Esophagus muscularis mucosa (tissue), 4 donors: ENCODE results near the gene ENDOU. TPM values are rescaled to one million over a fixed set of nuclear protein-coding genes. Genes with fewer than 3 reads are reported as not detected.

Source experiments
- DNase-seq: peaks from one replicate; pipeline ENCODE4 v3.0.0-alpha.2; 2017; ENCODE audit errors: extremely low spot score
- H3K27ac ChIP-seq, 4 donors: fragments of 200-600 bp; sonication (generic); replicated peaks in 1 of 4; 1 replicate in 3 of 4; 2 replicates in 1 of 4; pipeline ENCODE4 v1.5.1; 2016 to 2019; ENCODE audit warnings: mild to moderate bottlenecking in 1 of 4
- H3K27me3 ChIP-seq, 4 donors: fragments of 200-600 bp; sonication (generic); one replicate each; pipeline versions ENCODE4 v1.5.1 to v1.6.0; 2016 to 2019
- H3K36me3 ChIP-seq, 4 donors: fragments of 200-600 bp; sonication (generic); one replicate each; pipeline ENCODE4 v1.5.1; 2016 to 2019
- H3K4me1 ChIP-seq, 4 donors: fragments of 200-600 bp; sonication (generic); one replicate each; pipeline ENCODE4 v1.5.1; 2016 to 2019
- H3K4me3 ChIP-seq, 4 donors: fragments of 200-600 bp; sonication (generic); 1 replicate in 2 of 4; 2 replicates in 2 of 4; pipeline ENCODE4 v1.5.1; 2016 to 2019; ENCODE audit warnings: mild to moderate bottlenecking in 4 of 4, moderate library complexity in 1 of 4
- H3K9me3 ChIP-seq, 4 donors: fragments of 200-600 bp; sonication (generic); 1 replicate in 3 of 4; 2 replicates in 1 of 4; pipeline ENCODE4 v1.5.1; 2016 to 2019
- CTCF ChIP-seq, 3 experiments: fragments of 200-600 bp in 2 of 3; fragments of 450-650 bp in 1 of 3; sonication (generic) in 2 of 3; IDR thresholded peaks; one replicate each; pipeline ENCODE4 v1.5.1; 2017 to 2019; ENCODE audit warnings: antibody characterized with exemption in 3 of 3, mild to moderate bottlenecking in 2 of 3, moderate library complexity in 1 of 3
- EP300 ChIP-seq: sonication (generic); formaldehyde crosslinking; IDR thresholded peaks from one replicate; pipeline ENCODE4 v1.6.1; 2017; ENCODE audit warnings: antibody characterized with exemption
- POLR2A ChIP-seq: fragments of 450-650 bp; IDR thresholded peaks from one replicate; pipeline ENCODE4 v1.6.1; 2017; ENCODE audit warnings: antibody characterized with exemption, moderate library complexity, mild to moderate bottlenecking, low read depth
- POLR2AphosphoS5 ChIP-seq, 2 donors: sonication (generic); formaldehyde crosslinking; IDR thresholded peaks; one replicate each; pipeline ENCODE4 v1.6.1; 2017; ENCODE audit warnings: antibody characterized with exemption in 2 of 2
- WGBS: methylation state at CpG from one replicate; pipeline ENCODE4 v1.1.5; 2018; 5-methylcytosine and 5-hydroxymethylcytosine counted together
- intact Hi-C: fragments of 100-400 bp; cut with DNase I; formaldehyde crosslinking; loops from one replicate; pipeline ENCODE4 v1.15.1; 2023
- total RNA-seq, 4 donors: library from RNA; depleted of rRNA; stranded (reverse); fragments of >200 nt; gene quantifications; one replicate each; pipeline versions ENCODE4 v1.1.0 to v1.2.1, GENCODE V29; 2016

Gene ENDOU
- total RNA-seq, 4 donors from 2014 or later = 0.39 to 2.0 TPM; not detected in 2

GRCh38 chr12:47747596-47748506, 22.6 kb upstream of the ENDOU start:
- peaks cover 9 to 18% (median 12%) of the 10 kb centered on the region in 4 donors for H3K4me1 ChIP-seq
- intact Hi-C loops = no loop called here
- peaks cover 0 to 71% (median 30%) of the 10 kb centered on the region in 4 donors for H3K36me3 ChIP-seq
- no peaks in the 10 kb centered on the region for H3K9me3 ChIP-seq
- no peak overlapping the region for H3K4me3 ChIP-seq
- no peak overlapping the region for H3K27ac ChIP-seq
- WGBS = 100% methylated on average over 9 of the region's 14 CpGs
- TF ChIP-seq EP300 (no peak), CTCF (IDR thresholded peaks at IDR 0.05) (no peak)
- no peak for DNase-seq
- H3K27me3 ChIP-seq = no peaks in the 10 kb centered on the region

- DNase-seq = no peak
- Histone ChIP-seq H3K4me1 (peaks cover 4 to 11% (median 7%) of the 10 kb centered on the region in 4 donors), H3K36me3 (peaks cover 0 to 68% (median 30%) of the 10 kb centered on the region in 4 donors), H3K9me3 (no peaks in the 10 kb centered on the region), H3K4me3 (no peak overlapping the region), H3K27ac (no peak overlapping the region), H3K27me3 (no peaks in the 10 kb centered on the region)
- TF ChIP-seq POLR2A (no peak), CTCF (IDR thresholded peaks at IDR 0.05) (no peak), EP300 (no peak), POLR2AphosphoS5 (IDR thresholded peaks at IDR 0.05) (no peak)
- intact Hi-C loops = no loop called here
- 88% methylated on average over 4 of the region's 4 CpGs for WGBS
Observed at GRCh38 chr12:47747126-47747525, 21.8 kb upstream of the ENDOU start.

GRCh38 chr12:47746523-47746922, 21.2 kb upstream of the ENDOU start:
- Histone ChIP-seq H3K27ac (no peak overlapping the region), H3K27me3 (no peaks in the 10 kb centered on the region), H3K4me3 (no peak overlapping the region), H3K9me3 (no peaks in the 10 kb centered on the region), H3K36me3 (peaks cover 0 to 63% (median 29%) of the 10 kb centered on the region in 4 donors), H3K4me1 (peaks cover 6 to 12% (median 10%) of the 10 kb centered on the region in 4 donors)
- DNase-seq = no peak
- intact Hi-C loops = no loop called here
- 85% methylated on average over 7 of the region's 7 CpGs for WGBS
- TF ChIP-seq POLR2AphosphoS5 (IDR thresholded peaks at IDR 0.05) (no peak), EP300 (no peak), CTCF (IDR thresholded peaks at IDR 0.05) (no peak), POLR2A (no peak)

- no peak for TF ChIP-seq POLR2AphosphoS5 (IDR thresholded peaks at IDR 0.05)
- Histone ChIP-seq H3K36me3 (peaks cover 0 to 58% (median 28%) of the 10 kb centered on the region in 4 donors), H3K4me3 (no peak overlapping the region), H3K9me3 (no peaks in the 10 kb centered on the region), H3K4me1 (peaks cover 10 to 13% (median 12%) of the 10 kb centered on the region in 4 donors), H3K27me3 (no peaks in the 10 kb centered on the region), H3K27ac (no peak overlapping the region)
- intact Hi-C loops = no loop called here
- WGBS = 94% methylated on average over 5 of the region's 5 CpGs
- no peak for DNase-seq
Observed at GRCh38 chr12:47746073-47746472, 20.8 kb upstream of the ENDOU start.

GRCh38 chr12:47745485-47746041, 20.3 kb upstream of the ENDOU start:
- TF ChIP-seq CTCF (IDR thresholded peaks at IDR 0.05) (no peak), POLR2AphosphoS5 (IDR thresholded peaks at IDR 0.05) (no peak), POLR2A (no peak), EP300 (no peak)
- 73% methylated on average over 16 of the region's 16 CpGs for WGBS
- H3K27ac ChIP-seq = no peak overlapping the region
- H3K9me3 ChIP-seq = no peaks in the 10 kb centered on the region
- intact Hi-C loops = no loop called here
- no peak overlapping the region for H3K4me3 ChIP-seq
- H3K36me3 ChIP-seq = peaks cover 0 to 53% (median 26%) of the 10 kb centered on the region in 4 donors
- H3K27me3 ChIP-seq = no peaks in the 10 kb centered on the region
- DNase-seq = no peak
- H3K4me1 ChIP-seq = peaks cover 14 to 18% (median 16%) of the 10 kb centered on the region in 4 donors
